ENCODE data around the gene SLC52A3.

SLC52A3 gene

DNA sequence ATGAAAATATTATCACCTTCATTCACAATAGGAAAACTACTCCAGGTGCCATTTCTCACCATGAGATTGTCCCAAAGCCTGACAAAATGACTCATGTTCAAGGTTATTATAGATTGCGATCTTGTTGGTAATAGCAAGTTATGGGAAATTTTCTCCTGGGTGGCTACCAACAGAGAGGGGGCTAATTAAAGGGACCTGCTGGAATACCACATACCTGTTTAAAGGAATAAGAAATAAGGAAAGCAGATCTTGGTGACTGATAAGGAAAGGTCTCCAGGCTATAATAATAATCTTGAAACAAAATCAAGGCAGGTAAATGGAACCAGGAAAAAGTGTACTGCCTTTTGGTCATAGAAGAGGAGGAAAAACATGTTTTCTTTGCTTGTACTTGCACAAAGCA lies 1.4 kb downstream of the SLC52A3 start:
- no peak for DNase-seq (ENCODE audit: low read depth in 2 of 2)

DNA sequence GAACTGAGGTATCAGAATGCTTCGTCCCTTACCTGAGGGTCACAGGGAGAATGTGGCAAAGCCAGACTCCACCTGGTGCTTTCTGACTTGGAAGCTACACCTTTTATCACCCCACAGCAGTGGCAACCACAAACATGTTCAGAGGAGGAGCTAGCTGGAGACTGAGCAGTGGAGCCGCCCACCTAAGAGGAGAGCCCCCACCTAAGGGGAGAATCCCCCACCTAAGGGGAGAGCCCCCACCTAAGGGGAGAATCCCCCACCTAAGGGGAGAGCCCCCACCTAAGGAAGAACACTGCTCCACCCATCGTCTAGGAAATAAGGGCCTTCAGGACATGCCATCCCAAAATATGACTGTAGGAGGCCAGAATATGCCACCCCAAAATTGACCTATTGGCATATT lies 4.0 kb downstream of the SLC52A3 start:
- no peak for DNase-seq (ENCODE audit: low read depth in 2 of 2)

- DNase-seq (ENCODE audit: low read depth in 2 of 2): no peak
Observed at GRCh38 chr20:761418-762381, 6.6 kb downstream of the SLC52A3 start.

DNA sequence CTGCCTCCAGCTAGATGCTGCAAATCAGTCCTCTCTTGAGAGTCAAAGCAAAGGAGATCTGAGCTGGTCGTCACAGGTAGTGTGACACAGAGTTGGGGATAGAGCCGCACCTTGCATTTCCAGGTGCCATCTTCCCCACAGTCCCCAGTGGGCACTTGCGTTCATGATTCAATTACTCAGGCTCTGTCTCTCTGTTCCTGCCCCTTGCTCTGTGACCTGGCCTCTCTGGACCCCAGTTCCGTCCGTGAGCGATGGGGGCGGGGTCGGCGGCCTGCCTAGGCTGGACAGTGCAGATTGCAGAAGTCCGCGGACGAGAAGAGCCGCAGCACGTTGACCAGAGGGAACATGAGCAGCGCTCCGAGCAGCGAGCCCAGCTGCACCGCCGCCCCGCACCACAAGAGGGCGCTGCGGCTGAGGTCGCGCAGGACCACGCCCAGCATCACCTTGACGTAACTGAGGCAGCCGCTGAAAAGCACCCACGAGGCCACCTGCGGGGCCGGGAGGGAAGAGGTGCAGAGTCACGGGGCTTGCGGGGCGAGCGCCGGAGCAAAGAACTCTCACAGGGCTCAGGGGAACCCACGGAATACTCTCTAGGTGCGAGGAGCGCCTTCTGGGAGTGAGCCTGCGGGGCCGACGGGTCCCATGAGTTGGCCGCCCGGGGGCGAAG lies 7.4 kb downstream of the SLC52A3 start:
- DNase-seq (ENCODE audit: low read depth in 2 of 2): no peak

DNA sequence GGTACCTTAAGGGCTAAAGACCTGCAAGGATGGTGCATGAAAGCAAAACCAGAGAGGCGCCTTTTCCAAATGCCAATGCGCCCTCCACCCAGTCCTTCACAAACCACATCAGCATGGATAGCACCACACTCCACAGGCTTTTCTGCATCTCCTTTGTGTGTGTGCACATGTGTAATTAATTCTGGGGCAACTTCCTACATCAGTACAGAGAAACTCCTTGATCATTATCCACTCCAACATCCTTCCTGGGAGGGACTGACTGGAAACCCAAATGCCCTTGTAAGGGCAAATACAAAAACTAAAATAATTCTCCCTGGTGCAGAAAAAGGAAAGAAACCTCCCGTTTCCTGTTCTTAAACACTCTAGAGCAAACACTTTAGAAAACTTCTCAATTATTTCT lies 10.8 kb downstream of the SLC52A3 start:
- DNase-seq (ENCODE audit: low read depth in 2 of 2): no peak

DNA sequence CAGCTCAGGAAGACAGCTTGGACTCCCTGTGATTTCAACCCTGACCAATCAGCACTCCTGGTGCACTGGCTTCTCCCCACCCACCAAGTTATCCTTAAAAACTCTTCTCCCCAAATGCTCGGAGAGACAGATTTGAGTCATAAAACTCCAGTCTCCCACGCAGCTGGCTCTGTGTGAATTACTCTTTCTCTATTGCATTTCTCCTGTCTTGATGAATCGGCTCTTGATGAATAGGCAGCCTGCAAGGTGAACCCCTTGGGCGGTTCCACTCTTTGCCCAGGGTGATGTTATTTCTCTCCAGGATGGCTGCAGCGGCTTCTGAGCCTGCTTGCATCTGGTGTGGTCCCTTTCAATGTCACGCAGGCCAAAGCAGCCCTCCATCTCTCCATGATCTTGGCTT lies 12.4 kb downstream of the SLC52A3 start:
- DNase-seq (ENCODE audit: low read depth in 2 of 2): no peak

GRCh38 chr20:754904-755303 lies 13.4 kb downstream of the SLC52A3 start:
- DNase-seq (ENCODE audit: low read depth in 2 of 2): no peak

- no peak for DNase-seq (ENCODE audit: low read depth in 2 of 2)
Observed at GRCh38 chr20:753897-754635, 14.2 kb downstream of the SLC52A3 start.

- no peak for DNase-seq (ENCODE audit: low read depth in 2 of 2)
Observed at GRCh38 chr20:753136-753535, 15.2 kb downstream of the SLC52A3 start.

DNA sequence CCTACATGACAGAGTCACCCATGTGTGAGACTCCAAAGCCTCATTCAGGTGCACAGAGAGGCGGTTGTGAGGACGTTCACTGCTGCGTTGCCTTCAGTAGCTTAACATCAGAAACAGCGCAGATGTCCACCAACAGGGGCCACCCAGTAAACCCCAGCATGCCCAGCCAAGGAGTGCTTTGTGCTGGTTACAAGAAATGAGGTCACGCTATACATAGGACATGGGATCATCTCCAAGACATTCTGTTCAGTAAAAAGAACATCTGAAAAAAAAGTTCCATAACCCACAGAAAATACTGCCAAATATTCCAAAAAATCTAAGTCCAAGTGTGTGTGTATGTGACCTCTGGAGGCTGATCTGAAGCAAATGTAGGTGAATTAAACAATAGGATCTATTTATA lies 16.0 kb downstream of the SLC52A3 start:
- no peak for DNase-seq (ENCODE audit: low read depth in 2 of 2)

DNA sequence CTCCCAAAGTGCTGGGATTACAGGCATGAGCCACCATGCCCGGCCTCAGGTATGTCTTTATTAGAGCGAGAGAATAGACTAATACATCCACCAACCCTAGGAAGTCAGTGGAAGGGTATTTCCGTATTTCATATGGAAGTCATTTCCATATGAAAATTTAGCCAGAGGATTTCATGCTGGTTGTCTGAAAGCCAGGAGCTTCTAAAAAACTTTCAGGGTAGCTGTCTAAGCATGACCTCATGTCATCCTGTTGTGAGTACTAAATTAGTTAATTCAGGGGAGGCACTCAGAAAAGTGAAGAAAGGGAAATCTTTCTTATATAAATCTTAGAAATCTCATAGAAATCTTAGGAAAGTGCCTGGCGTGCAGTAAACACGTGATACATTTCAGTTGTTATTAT lies 16.5 kb downstream of the SLC52A3 start:
- no peak for DNase-seq (ENCODE audit: low read depth in 2 of 2)

DNA sequence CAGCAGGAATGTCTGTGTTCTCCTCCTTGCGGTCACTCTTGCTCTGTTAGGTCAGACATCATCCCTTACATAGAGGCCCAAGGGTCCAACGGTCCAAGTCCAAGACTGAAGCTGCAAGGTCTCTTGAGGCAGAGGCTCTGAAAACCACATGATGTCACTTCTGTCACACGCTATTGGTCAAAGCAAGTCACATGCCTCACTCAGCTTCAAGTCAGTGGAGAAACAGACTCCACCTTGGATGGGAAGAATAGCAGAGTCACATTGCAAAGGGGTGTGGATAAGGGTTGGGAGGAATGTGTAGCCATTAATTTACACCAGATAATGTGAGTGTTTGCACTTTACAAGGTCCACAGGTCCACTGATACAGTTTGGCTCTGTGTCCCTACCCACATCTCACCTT lies 17.5 kb downstream of the SLC52A3 start:
- DNase-seq (ENCODE audit: low read depth in 2 of 2): no peak

DNA sequence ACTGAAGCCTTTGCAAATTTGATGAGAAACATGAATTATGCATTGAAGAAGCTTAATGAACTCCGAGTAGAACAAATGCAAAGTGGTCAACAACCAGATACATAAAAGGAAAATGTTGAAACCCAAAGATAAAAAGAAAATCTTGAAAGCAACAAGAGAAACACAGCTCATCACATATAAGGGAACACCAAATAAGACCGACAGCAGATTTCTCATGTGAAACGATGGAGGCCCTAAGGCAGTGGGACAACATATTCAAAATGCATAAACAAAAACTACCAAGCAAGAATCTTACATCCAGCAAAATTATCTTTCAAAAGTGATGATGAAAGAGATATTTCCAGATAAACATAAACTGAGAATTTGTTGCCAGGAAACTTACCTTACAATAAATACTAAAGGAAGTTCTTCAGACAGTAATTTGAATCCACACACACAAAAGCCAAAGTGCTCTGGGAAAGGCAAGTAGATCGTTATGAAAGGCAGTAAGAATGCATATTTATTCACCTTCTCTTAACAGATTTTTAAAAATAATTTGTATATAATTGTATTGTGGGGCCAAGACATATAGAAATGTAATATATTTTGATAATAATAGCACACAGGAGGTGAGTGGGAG lies 22.5 kb downstream of the SLC52A3 start:
- DNase-seq (ENCODE audit: low read depth in 2 of 2): no peak

GRCh38 chr20:742156-742555 lies 26.1 kb downstream of the SLC52A3 start:
- no peak for DNase-seq (ENCODE audit: low read depth in 2 of 2)

GRCh38 chr20:741620-742019 lies 26.7 kb downstream of the SLC52A3 start:
- no peak for DNase-seq (ENCODE audit: low read depth in 2 of 2)

- no peak for DNase-seq (ENCODE audit: low read depth in 2 of 2)
Observed at GRCh38 chr20:740162-740561, 28.1 kb downstream of the SLC52A3 start.

- no peak for DNase-seq (ENCODE audit: low read depth in 2 of 2)
Observed at GRCh38 chr20:739736-740135, 28.6 kb downstream of the SLC52A3 start.

DNA sequence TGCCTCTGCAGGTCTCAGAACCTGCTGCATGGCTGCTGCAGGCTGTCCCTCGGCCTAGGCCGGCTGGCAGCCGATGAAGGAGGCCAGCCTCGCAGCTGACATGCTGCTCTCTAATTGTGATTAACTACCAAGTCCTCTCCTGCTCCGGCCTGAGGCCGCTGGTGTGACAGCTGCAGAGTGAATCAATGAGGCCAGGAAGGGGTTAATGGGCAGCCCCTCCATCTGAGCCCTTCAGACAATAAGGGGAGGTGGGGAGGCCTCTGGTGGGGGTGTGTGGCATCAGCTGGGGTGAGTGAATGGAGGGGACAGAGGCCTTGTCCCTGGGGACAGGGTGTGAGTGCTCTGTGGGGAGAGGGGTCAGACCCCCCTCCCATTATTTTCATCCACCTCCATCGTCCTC lies 34.4 kb downstream of the SLC52A3 start:
- no peak for DNase-seq (ENCODE audit: low read depth in 2 of 2)

- DNase-seq (ENCODE audit: low read depth in 2 of 2): no peak
Observed at GRCh38 chr20:732727-733126, 35.6 kb downstream of the SLC52A3 start.

DNA sequence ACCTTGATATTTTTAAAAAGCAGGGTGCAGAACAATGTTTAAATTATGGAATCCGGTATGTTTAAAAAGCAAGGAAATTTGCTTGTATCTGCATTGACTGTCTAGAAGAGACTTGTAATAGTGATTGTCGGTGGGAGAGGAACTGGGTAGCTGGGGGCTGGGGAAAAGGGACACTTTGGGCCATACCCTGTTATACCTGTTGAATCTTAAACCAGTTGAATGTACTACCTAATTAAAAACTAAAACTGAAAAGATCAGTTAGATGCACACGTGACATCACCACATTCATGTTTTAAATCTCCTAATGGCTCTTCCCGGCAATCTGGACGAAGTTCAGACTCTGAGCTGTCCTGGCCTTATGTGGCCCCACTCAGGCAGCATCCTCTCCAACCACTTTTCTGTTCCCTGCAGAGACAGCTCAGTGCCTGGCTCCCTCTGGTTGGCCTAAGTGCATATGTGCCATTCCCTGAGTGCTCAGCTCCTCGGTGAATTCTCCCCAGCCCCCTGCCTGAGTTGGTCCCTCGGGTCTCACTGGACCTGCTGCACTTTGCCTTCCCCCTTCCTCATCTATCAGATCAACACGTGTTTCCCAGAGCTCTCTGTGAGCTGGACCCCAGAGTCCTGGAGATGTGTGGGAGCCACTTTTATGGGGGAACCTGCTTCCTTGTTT lies 36.3 kb downstream of the SLC52A3 start:
- no peak for DNase-seq (ENCODE audit: low read depth in 2 of 2)

DNA sequence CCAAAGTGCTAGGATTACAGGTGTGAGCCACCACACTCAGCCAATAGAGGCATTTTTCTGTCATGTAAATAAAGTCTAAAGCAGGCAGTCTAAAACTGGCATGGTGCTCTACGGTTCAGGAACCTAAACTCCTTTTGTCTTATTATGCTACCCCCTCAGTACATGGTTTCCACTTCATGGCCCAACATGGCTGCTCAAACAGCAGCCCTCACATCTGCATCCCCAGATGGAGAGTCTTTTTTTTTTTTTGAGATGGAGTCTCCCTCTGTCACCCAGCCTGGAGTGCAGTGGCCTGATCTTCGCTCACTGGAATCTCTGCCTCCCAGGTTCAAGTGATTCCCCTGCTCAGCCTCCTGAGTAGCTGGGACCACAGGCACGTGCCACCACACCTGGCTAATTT lies 38.3 kb downstream of the SLC52A3 start:
- DNase-seq (ENCODE audit: low read depth in 2 of 2): no peak
